ENCODE data around the gene NETO2.
A peak's percentile ranks its signal among the peaks of the same experiment; 100 is the strongest.
"Not testable (repeated sequence)": the region's sequence is repeated elsewhere in the genome, so short reads cannot be mapped to it uniquely, and the experiment has no call there.

Gene NETO2, protein sequence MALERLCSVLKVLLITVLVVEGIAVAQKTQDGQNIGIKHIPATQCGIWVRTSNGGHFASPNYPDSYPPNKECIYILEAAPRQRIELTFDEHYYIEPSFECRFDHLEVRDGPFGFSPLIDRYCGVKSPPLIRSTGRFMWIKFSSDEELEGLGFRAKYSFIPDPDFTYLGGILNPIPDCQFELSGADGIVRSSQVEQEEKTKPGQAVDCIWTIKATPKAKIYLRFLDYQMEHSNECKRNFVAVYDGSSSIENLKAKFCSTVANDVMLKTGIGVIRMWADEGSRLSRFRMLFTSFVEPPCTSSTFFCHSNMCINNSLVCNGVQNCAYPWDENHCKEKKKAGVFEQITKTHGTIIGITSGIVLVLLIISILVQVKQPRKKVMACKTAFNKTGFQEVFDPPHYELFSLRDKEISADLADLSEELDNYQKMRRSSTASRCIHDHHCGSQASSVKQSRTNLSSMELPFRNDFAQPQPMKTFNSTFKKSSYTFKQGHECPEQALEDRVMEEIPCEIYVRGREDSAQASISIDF

DNA sequence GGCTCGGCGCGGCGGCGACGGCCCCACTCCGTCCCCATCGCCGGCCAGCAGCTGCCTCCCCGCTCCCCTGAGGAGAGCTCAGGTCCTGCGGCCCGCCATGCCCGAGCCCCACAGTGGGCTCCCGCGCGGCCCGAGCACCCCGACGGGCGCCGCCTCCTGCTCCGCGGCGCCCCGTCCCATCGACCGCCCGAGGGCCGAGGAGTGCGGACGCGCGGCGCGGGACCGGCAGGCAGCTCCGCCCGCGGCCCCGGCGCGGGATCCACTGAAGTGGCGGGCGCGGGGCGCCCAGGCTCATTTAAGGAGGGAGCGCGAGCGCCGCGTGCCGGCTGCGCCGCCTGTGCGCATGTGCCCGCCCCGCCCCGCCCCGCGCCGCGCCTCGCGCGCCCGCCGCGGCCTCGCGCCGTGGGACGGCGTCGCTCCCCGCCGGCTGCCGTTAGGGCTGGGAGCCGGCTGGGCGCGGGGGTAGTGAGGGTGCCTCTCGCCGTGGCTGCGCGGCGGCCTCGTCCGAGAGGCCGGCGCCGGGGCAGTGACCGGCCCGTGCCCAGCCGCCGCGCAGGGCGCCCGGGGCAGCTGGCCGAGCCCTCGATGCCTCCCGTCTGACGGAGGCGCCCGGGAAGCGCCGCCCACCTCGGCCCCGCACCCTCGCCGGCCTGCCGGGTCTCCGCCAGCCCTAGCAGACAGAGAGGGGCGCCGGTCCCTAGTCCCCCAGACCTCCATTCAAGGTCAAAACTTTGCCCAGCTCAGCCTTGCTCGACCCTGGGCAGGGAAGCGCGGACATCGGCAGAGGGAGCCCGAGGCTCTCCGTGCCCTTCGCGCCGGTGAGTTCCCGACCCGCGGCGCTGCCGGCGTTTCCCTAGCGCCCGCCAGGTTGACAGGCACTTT, at the start of gene NETO2:
Gene NETO2, minus strand, starts transcription at position 269 of the 882 bp plus-strand sequence. CDS start 333 bp downstream, outside the sequence.
- peak; percentile 60 for DNase-seq

DNA sequence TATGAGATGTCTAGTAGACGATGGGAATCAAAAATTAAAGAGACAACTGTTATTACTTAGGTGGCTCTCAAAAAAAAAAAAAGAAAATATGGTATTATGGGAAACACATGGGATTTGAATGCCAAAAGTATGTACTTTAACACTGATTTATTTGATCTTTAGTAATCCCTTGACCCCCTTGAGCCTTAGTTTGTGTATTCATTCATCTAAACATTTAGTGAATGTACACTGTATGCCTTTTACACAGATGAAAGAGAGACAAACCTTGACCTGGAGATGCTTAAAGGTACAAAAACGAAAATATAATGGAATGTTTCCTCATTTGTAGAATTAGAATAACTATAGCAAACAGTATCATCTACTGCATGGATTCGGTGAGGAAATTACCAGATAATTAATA, 38.6 kb upstream of the NETO2 start:
- no peak for DNase-seq

DNA sequence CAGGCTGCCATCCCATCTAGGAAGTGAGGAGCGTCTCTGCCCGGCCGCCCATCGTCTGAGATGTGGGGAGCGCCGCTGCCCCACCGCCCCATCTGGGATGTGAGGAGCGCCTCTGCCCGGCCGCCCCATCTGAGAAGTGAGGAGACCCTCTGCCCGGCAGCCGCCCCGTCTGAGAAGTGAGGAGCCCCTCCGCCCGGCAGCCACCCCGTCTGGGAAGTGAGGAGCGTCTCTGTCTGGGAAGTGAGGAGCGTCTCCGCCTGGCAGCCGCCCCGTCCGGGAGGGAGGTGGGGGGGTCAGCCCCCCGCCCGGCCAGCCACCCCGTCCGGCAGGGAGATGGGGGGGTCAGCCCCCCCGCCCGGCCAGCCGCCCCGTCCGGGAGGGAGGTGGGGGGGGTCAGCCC, 37.3 kb upstream of the NETO2 start:
- not testable (repeated sequence) for DNase-seq

DNA sequence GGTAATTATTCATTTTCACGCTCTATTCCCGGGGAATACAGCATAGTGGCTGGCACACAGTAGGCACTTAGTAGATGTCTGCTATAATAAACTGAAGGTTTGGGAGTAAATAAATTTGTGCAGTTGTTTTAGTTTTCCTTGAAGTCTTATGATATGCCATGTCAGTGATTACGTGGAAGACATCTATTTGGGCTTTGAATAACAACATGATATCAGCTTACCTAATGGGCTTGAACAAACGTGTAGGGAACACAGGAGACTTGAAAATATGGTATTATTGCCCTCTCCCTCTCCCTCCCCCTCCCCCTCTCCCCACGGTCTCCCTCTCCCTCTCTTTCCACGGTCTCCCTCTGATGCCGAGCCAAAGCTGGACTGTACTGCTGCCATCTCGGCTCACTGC, 36.3 kb upstream of the NETO2 start:
- DNase-seq, result no peak

DNA sequence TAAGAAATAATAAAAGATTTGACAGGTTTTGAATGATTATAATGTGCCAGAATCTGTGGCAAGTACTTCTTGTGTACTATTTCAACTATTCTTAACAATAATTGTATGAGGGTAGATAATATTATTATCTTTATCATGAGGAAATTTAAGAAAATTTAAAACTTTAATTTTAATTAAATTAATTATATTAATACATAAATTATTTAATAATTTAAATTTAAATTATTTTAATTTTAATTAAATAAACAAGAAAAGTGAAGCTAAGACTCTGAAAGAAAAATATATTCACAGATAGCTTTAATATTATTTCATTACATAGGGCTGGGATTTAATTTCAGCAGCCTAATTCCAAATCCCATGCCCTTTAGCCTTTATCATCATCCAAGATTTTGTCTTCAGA, 31.4 kb upstream of the NETO2 start:
- no peak for DNase-seq

DNA sequence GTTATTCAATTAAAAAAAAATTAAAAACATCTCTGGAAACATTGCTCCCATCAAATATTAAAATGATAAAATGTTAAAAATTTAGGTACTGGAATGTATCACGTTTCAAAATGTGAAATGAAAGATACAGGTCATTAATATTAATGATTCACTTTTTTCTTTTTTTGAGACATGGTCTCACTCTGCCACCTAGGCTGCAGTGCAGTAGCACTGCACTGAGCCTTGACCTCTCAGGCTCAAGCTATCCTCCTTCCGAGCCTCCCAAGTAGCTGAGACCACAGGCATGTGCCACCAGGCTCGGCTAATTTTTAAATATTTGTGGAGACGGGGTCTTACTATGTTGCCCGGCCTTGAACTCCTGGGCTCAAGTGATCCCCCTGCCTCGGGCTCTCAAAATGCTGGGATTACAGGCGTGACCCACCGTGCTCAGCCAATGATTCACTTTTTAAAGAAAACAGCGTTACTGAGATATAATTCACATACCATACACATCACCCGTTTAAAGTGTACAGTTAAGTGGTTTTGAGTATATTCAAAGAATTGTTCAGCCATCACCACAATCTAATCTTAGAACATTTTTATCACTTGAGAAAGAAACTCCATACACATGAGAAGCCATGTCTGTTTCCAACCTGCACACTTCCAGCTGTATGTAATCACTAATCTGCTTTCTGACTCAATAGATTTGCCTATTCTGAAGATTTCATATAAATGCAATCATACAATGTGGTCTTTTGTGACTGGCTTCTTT, 19.1 kb upstream of the NETO2 start:
- DNase-seq, result no peak

DNA sequence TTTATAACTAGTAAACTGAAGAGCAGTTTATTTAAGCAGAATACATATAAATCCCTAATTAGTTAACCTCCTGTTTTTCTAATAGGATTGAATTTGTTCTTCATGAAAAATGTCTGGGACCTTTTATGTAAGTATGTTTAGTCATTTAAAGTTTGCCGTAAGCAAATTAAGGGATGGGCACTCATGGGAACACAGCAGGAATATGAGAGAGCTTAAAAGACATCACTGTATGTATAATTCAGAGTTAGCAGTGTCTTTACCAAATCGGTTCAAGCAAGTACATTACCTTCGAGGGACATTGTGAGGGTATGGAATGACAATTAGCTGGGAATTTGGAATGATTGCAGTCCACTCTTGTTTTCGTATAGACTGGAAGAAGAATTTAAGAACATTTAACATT, 17.7 kb upstream of the NETO2 start:
- no peak for DNase-seq

- no peak for DNase-seq
Measured at GRCh38 chr16:47160422-47160821, 16.7 kb upstream of the NETO2 start.

DNA sequence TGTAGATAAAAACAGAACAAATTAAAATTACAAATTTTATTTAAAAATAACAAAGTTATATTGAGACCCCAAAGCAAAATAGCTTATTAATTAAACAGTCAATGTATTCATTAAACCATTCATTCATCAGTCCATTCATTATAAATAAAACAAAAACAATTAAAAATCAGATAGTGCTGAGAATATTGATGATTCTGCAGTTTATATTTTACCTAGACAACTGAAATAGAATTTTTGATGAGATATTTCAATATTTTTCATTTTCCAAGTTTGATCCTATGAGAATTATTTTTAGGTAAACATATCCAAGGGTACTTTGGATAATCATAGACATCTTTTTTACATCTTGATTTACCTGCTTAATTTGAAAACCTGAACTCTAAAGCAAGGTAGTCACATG, 15.2 kb upstream of the NETO2 start:
- no peak for DNase-seq

GRCh38 chr16:47156680-47157215, 13.0 kb upstream of the NETO2 start:
- DNase-seq, result no peak

DNA sequence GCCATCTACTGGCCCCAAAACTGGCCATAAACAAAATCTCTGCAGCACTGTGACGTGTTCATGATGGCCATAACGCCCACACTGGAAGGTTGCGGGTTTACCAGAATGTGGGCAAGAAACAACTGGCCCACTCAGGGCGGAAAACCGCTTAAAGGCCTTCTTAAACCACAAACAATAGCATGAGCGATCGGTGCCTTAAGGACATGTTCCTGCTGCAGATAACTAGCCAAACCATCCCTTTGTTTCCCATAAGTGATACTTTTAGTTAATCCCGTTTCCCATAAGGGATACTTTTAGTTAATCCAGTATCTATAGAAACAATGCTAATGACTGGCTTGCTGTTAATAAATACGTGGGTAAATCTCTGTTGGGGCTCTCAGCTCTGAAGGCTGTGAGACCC, 8.8 kb upstream of the NETO2 start:
- not testable (repeated sequence) for DNase-seq

DNA sequence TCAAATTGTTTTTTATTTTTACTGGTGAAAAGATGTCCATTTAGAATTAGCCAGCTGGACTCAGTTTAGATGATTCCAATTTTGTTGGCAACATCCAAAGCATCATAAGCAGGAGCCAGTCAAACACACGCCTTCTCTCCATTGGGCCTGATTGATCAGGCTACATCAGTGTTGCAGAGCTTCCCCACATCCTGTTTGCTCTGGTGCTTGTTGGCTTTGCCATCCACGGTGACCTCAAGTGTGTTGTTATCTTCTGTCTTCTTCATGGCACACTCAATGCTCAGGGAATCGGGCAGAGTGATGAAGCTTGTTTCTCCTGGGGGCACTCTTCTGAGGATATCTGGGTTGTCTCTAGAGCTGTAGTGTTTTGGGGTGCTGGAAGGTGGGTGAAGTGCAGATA, 6.3 kb upstream of the NETO2 start:
- no peak for DNase-seq

GRCh38 chr16:47144559-47144877, 773 bp upstream of the NETO2 start:
- DNase-seq, result no peak

GRCh38 chr16:47142821-47143676, 696 bp downstream of the NETO2 start:
- peak; percentile 66 for DNase-seq

DNA sequence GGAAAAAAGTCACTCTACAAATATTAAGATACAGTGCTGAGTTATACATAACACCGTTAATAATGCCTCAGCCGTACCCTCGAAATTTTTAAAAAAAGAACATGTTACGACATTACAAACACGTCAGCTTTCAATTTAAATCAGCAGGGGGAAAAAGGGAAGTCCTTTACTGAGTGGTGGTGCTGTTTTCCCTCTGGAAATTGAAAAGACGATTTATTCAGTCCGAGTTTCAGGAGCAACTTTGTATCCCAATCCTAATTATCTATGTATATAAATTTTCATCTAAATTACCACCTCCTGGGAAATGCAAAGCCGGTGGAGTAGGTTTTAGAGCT, 1.3 kb downstream of the NETO2 start:
- DNase-seq, result no peak

GRCh38 chr16:47141773-47142485, 1.8 kb downstream of the NETO2 start:
- DNase-seq, result peak; percentile 87

GRCh38 chr16:47140686-47141085, 3.1 kb downstream of the NETO2 start:
- no peak for DNase-seq

GRCh38 chr16:47139561-47140185, 4.1 kb downstream of the NETO2 start:
- no peak for DNase-seq

DNA sequence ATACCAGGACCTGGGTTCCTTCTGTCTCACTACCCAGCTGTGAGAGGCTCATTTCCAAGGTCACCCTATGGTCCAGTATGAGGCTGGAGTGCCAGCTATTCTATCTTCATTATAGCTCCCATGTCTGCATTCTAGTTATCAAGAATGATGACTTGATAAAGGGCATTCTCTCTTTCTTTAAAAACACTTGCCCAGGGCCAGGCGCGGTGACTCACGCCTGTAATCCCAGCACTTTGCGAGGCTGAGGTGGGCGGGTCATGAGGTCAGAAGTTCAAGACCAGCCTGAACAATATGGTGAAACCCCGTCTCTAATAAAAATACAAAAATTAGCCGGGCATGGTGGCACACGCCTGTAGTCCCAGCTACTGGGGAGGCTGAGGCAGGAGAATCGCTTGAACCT, 5.8 kb downstream of the NETO2 start:
- DNase-seq, result not testable (repeated sequence)

DNA sequence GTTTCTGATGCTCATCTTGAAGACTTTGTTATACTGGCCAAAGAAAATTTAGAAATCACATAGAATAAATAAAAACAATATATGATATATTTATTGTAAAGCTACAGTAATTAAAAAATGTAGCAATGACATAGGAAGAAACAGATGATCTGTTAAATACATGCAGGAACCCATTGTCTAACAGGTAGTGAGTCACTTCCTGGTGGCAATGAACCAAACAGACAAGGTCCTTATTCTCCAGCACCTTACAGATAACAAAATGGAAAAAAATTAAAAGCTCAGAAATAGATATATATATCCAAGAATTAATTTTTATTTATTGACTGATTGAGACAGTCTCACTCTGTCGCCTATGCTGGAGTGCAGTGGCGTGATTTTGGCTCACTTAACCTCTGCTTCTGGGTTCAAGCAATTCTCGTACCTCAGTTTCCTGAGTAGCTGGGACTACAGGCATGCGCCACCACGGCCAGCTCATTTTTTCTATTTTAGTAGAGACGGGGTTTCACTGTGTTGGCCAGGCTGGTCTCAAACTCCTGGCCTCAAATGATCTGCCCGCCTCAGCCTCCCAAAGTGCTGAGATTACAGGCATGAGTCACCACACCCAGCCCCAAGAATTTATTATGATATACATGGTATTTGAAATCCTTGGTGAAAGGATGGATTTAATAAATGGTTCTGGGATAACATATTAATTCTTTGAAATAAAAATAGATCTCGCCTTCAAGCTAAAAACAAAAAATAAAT, 7.5 kb downstream of the NETO2 start:
- DNase-seq, result no peak

Measured in stimulated activated CD4-positive, alpha-beta T cell treated with anti-CD3 and anti-CD28 coated beads, Interleukin-1b, Interleukin-23, amount 100 ng/mL, for 48 hours (primary cell).